HG03139 (cell line): ENCODE results near the gene YWHAH.
A peak's percentile ranks its signal among the peaks of the same experiment; 100 is the strongest.

Source experiments
- ATAC-seq: cut with Tn5 transposase; IDR thresholded peaks from one replicate; pipeline ENCODE4 v1.9.1; 2021; ENCODE audit not compliant: unreplicated experiment

Gene YWHAH

GRCh38 chr22:31943978-31944699 is at the start of gene YWHAH:
Gene YWHAH (plus strand): TSS chr22:31944535. CDS start chr22:31944734, 199 bp downstream.
- peak; percentile 56 for ATAC-seq

- ATAC-seq = no peak
Observed at GRCh38 chr22:31895411-31896123, 48.8 kb upstream of the YWHAH start.

GRCh38 chr22:31896472-31896871 is 47.9 kb upstream of the YWHAH start:
- no peak for ATAC-seq

GRCh38 chr22:31897842-31898805 is 46.2 kb upstream of the YWHAH start:
- ATAC-seq = no peak

GRCh38 chr22:31898926-31899325 is 45.4 kb upstream of the YWHAH start:
- ATAC-seq = no peak

GRCh38 chr22:31899669-31900068 is 44.7 kb upstream of the YWHAH start:
- ATAC-seq = no peak

- no peak for ATAC-seq
Observed at GRCh38 chr22:31901388-31902137, 42.8 kb upstream of the YWHAH start.

- ATAC-seq = no peak
Observed at GRCh38 chr22:31904651-31905050, 39.7 kb upstream of the YWHAH start.

- no peak for ATAC-seq
Observed at GRCh38 chr22:31905356-31905755, 39.0 kb upstream of the YWHAH start.

GRCh38 chr22:31906086-31906485 is 38.2 kb upstream of the YWHAH start:
- no peak for ATAC-seq

GRCh38 chr22:31906569-31906968 is 37.8 kb upstream of the YWHAH start:
- no peak for ATAC-seq

GRCh38 chr22:31909977-31910376 is 34.4 kb upstream of the YWHAH start:
- no peak for ATAC-seq

- no peak for ATAC-seq
Observed at GRCh38 chr22:31911565-31912406, 32.5 kb upstream of the YWHAH start.

- no peak for ATAC-seq
Observed at GRCh38 chr22:31912407-31912743, 32.0 kb upstream of the YWHAH start.

GRCh38 chr22:31915586-31915985 is 28.7 kb upstream of the YWHAH start:
- no peak for ATAC-seq

- ATAC-seq = no peak
Observed at GRCh38 chr22:31917227-31917921, 27.0 kb upstream of the YWHAH start.

- ATAC-seq = no peak
Observed at GRCh38 chr22:31919730-31920129, 24.6 kb upstream of the YWHAH start.

- no peak for ATAC-seq
Observed at GRCh38 chr22:31920306-31920705, 24.0 kb upstream of the YWHAH start.

- ATAC-seq = no peak
Observed at GRCh38 chr22:31921106-31921505, 23.2 kb upstream of the YWHAH start.
